Activated CD8-positive, alpha-beta memory T cell treated with anti-CD3 and anti-CD28 coated beads for 48 hours (primary cell): Measurements from ENCODE around the gene LRP1B.
"Not testable (repeated sequence)": the region's sequence is repeated elsewhere in the genome, so short reads cannot be mapped to it uniquely, and the experiment has no call there.

Experiments
- DNase-seq, 3 experiments: peaks; one replicate each; pipeline ENCODE4 v3.0.0-alpha.2; 2020; ENCODE audit warnings: low read depth in 2 of 3, low spot score in 2 of 3

LRP1B gene

GRCh38 chr2:140654565-140654964 lies 1476.3 kb downstream of the LRP1B start:
- DNase-seq: no peak

- no peak for DNase-seq
These were observed 1480.0 kb downstream of the LRP1B start for GRCh38 chr2:140650825-140651224.

- DNase-seq: not testable (repeated sequence)
These were observed 1480.7 kb downstream of the LRP1B start for GRCh38 chr2:140650134-140650533.

GRCh38 chr2:140648393-140648792 lies 1482.4 kb downstream of the LRP1B start:
- DNase-seq: no peak

GRCh38 chr2:140643761-140644187 lies 1487.0 kb downstream of the LRP1B start:
- DNase-seq: no peak

GRCh38 chr2:140641163-140641562 lies 1489.7 kb downstream of the LRP1B start:
- no peak for DNase-seq

- no peak for DNase-seq
These were observed 1491.2 kb downstream of the LRP1B start for GRCh38 chr2:140639628-140640027.

- DNase-seq: no peak
These were observed 1500.3 kb downstream of the LRP1B start for GRCh38 chr2:140630557-140630956.

- no peak for DNase-seq
These were observed 1502.9 kb downstream of the LRP1B start for GRCh38 chr2:140627885-140628284.

GRCh38 chr2:140627136-140627535 lies 1503.7 kb downstream of the LRP1B start:
- DNase-seq: no peak

- no peak for DNase-seq
These were observed 1506.6 kb downstream of the LRP1B start for GRCh38 chr2:140624200-140624599.

- DNase-seq: no peak
These were observed 1509.0 kb downstream of the LRP1B start for GRCh38 chr2:140621583-140622362.

GRCh38 chr2:140604788-140605187 lies 1526.0 kb downstream of the LRP1B start:
- no peak for DNase-seq

- DNase-seq: no peak
These were observed 1526.7 kb downstream of the LRP1B start for GRCh38 chr2:140604096-140604495.

- DNase-seq: no peak
These were observed 1527.4 kb downstream of the LRP1B start for GRCh38 chr2:140603416-140603815.

GRCh38 chr2:140601801-140602200 lies 1529.0 kb downstream of the LRP1B start:
- DNase-seq: no peak

- no peak for DNase-seq
These were observed 1529.5 kb downstream of the LRP1B start for GRCh38 chr2:140601342-140601741.

GRCh38 chr2:140600116-140600515 lies 1530.7 kb downstream of the LRP1B start:
- DNase-seq: no peak

- DNase-seq: no peak
These were observed 1533.0 kb downstream of the LRP1B start for GRCh38 chr2:140597836-140598235.

GRCh38 chr2:140597205-140597604 lies 1533.6 kb downstream of the LRP1B start:
- DNase-seq: no peak

GRCh38 chr2:140596447-140596846 lies 1534.4 kb downstream of the LRP1B start:
- DNase-seq: no peak

GRCh38 chr2:140595107-140595506 lies 1535.7 kb downstream of the LRP1B start:
- no peak for DNase-seq

- no peak for DNase-seq
These were observed 1537.7 kb downstream of the LRP1B start for GRCh38 chr2:140593132-140593531.
